Non-pigmented ciliary epithelial cell (primary cell): ENCODE measurements around the gene TOX2.
A peak's percentile ranks its signal among the peaks of the same experiment; 100 is the strongest.

Experiments used
- DNase-seq: peaks from one replicate; pipeline ENCODE4 v3.0.0-alpha.2; 2010; ENCODE audit warnings: low read depth

Gene TOX2

DNA sequence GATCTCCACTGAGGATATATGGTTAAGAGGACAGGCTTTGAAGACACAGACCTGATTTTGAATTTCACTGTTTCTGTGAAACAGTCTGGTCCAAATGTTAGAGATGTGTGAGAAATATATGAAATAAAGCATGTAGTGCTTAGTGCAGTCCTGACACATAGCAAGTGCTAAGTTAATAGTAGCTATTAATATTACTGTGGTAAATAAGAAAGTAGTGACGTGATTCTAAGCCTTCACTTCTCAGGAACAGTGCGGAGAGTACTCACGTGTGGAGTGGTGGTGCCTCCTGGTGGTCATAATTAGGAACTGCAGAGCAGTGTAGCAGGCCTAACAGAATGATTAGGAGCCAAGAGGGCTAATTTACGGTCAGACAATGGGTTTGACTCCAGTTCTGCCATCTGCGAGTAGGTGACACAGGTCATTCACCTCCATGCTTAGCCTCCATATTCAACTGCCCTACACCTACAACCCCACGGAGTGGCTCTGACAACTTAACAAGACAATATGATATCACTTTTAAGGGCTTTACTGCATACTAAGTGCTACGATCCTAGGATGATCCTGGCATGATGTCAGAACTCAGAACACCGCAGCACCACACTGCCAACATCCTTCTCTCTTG, 166.1 kb downstream of the TOX2 start:
- peak; percentile 52 for DNase-seq

DNA sequence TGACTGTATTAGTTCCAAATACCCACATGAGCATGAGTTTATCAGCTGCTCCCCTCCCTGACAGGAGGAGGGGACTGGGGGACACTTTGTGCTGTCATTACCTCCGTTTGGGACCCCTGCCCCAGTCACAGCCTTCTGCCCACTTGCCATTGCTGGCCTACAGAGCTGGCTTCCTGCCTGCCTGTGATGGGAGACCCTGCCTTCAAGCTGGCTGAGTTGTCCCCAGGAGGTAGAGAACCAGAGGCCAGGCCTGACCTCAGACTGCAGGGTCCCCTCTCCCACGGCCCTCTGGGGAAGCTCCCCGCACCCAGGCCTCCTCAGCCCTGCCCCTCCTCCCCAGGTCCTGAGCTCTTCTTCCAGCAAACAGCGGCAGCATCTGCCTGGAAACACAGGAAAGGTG, 166.8 kb downstream of the TOX2 start:
- DNase-seq: no peak

DNA sequence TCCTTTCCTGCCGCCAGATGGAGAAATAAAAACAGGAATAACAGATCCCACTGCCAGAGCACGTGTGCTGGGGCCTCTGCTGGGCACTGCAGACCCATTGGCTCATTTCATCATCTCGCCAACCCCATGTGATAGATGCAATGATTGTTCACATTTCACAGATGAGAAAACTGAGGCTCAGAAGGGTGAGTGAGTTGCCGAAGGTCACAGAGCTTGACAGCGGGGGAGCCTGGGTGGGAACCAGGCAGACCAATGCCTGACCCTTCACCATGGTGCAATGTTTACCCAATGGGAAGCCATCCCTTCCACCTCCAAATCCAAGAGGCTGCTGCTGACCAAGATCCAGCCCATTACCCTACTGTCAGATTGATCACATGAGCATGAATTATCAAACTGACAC, 167.2 kb downstream of the TOX2 start:
- DNase-seq: no peak

DNA sequence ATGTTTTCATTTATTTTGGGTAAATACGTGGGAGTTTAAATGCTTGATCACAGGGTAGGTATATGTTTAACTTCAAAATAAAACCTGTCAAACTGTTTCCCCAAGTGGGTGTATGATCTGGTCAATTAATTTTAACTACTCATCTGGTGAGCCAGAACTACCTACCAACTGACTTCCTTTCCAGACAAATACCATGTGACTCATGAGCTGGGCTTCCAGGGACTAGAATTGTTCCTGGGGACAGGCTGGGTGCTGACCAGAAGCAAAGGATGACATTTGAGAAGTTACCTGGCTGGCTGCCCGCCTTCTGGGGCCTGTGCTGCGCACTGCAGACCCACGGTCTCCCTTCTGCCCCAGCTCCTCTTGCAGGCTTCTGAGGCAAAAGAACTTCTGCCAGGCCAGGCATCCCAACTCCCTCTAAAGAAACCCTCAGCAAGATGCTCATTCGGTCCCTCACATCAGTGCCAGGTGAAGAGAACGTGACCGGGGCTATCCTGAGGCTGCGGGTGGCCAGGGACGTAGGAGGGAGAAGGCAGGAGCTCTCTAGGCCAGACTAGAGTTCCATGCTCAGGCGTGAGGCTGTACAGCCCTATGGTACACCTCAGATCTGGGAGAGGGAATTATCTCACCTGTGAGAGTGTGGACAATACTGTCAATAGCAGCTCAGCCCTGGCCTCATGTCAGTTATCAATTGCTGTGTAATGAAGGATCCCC, 168.7 kb downstream of the TOX2 start:
- DNase-seq: no peak

DNA sequence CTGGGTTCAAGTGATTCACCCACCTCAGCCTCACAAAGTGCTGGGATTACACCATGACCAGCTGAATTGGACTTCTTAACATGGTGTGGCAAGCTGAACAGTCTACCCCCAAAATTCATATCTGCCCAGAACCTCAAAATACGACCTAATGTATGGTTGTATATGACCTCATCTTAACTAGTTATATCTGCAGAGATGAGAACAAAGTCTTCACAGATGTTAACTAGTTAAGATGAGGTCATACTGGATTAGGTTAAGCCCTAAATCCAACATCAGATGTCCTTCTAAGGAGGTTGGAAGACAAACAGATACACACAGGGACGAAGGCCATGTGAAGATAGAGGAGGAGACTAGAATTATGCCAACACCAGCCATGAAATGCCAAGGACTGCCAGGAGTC, 169.8 kb downstream of the TOX2 start:
- DNase-seq: no peak

DNA sequence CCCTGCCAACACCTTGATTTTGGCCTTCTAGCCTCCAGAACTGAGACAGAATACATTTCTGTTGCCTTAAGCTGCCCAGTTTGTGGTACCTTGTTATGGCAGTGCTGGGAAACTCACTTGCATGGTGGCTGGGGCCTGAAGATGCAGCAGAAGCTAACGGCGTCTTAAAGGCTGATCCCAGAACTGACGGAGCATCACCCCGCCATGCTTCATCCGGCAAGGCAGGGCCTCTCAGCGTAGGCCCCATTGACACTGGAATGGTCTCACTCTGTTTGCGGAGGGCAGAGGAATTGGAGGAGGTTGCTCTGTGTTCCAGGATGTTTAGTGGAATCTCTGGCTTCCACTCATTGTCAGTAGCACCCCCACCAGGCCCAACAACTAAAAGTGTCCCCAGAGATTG, 170.2 kb downstream of the TOX2 start:
- DNase-seq: no peak

DNA sequence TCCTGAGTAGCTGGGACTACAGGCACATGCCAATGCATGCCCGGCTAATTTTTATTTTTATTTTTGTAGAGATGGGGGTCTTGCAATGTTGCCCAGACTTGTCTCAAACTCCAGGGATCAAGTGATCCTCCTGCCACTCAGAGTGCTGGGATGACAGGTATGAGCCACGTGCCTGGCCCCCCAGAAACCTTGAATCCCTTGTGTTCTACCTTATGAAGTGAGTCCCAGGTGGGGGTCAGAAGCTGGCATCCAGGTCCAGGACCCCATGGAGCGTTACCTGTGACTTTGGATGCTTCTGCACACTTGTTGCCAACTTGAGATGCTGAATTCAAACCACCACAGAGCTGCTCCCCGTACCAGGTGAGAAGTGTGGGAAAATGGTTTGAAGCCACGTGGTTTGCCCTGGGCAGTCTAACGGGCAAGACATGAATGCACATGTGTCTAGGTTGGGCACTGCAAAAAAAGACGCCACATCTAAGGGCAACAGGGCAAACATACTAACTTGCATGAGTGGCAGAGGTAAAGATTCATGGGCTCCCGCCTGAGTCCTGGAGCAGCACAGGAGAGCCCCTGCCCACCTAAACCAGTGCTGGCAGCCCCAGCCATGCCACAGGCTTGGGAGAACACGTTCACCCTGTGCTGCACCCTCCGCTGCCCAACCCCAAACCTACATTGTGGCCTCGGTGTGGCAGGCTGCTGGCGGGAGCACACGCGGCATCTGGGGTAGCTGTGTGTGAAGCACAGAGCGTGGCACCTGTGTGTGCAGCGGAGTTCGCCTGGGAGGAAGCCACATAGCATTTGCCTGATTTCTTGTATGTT, 171.2 kb downstream of the TOX2 start:
- no peak for DNase-seq

DNA sequence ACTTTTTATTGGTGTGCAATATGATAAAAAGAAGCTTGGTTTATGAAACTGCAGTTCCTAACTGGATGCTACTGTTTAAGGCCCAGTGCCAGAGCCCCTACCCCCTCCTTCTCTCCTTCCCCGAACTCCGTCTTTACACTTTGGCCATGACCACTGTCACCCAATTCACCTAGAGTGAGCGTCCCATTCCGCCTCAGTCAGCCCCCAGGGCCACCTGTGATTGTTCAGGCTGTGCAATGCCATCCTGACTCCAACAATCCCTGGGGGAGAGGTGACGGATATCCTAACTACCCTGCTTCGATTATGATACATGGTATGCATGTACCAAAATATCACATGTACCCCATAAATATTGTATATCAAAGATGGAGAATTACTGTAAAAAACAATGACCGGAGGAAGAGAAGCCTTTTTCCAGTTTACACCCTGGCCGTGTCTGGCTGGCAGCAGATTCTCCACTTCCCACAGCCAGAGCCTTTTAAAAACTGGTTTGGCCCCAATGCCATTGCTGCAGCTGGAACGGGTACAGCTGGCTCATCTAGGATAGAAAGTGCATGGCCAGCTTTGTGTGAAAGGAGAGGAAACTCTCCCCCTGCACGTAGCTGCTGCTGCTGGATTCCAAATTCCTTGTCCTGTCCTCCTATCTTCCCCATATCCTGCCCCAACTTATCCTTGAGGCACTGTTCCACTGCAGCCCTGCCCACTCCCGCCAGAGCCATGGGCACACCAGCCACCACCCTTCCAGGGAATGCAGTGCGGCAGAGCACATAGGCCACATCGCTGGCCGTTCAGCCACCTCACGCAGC, 172.6 kb downstream of the TOX2 start:
- no peak for DNase-seq

DNA sequence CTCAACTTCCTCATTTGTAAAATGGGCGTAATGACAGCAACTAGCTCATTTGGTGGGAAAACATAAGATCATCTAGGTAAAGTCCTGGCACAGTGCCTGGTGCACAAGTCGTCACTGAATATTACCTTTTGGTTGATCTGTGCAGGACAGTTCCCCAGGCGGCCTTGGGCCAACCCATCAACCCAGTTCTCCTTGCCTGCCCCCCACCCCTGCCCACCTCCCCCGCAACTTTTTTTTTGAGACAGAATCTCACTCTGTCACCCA, 173.1 kb downstream of the TOX2 start:
- DNase-seq: no peak

DNA sequence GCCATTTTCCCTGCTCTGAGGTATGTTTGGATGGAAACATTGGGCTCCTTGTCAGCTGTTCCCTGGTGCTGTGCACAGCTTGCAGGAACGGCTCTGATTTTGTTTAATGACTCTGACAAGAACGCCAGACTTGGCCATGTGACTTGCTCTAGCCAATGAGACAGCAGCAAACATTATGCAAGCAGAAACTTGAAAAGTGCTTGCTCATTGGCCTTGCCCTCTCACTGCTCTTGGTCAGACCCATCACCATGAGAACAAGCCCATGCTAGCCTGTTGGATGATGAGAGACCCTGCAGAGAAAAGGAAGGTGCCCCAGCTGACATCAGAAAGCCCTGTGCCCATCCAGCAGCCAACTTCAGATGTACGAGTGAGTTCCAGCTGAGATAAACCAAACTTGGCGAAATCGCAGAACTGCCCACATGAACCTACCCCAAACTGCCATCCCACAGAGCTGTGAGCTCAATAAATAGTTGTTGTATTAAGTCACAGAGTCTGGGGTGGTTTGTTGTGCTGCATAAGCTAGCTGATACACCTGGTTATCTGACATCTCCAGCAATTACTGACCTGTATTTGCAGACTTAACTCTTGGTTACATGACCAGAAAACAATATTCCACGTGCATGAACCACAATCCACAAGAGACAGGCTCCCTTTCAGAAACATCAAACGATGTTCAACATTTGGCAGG, 175.5 kb downstream of the TOX2 start:
- DNase-seq: peak; percentile 44

DNA sequence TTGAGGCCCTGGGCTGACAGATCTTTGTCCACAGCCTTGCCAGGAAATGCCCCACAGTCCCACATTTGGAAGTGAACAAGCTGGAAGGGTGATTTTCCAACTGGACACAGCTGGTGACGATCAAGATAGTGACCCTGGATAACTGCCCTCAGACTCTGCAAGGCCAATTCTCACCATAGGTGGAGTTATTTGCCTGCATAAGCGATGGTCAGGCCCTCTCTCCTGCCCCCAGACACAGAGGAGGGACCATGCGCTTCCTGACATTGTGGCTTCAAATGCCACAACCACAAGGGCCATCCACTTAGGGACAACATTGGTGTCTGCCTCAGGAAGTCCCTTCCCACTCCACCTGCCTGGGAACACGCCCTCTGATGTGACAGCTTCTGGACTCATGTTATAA, 176.4 kb downstream of the TOX2 start:
- DNase-seq: no peak

DNA sequence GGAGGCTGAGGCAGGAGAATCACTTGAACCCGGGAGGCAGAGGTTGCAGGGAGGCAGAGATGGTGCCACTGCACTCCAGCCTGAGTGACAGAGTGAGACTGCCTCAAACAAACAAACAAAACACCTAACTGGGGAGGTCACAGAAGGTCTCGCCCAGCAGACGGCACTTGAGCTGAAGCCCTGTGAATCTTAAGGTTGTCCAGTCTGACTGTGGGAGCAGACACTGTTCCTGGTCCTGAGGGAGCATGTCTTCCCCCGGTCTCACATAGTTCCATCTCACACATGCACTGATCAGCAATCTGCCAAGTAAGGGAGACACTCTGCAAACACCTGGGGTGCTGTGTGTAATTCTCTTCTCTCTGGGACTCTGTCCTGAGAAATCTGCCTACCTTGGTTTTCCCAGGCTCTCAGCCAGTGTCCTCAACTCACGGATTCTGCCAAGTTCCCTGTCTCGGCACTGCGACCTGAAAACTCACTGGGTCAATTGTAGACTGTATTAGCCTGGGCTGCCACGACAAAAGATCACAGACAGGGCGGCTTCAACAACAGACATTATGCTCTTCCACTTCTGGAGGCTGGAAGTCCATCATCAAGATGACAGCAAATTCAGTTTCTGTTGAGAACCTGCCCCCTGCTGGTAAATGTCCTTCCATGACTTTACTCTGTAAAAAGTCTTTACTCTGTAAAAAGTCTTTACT, 178.0 kb downstream of the TOX2 start:
- no peak for DNase-seq

DNA sequence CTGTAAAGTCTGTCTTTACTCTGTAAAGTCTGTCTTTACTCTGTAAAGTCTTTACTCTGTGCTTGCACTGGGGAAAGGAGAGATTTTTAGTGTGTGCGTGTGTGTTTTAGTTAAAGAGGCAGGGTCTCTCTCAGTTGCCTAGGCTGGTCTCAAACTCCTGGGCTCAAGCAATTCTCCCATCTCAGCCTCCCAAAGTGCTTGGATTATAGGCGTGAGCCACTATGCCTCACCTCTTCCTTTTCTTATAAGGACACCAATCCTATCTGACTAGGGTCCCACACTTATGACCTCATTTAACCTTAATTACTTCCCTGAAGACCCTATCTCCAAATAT, 178.6 kb downstream of the TOX2 start:
- DNase-seq: no peak

DNA sequence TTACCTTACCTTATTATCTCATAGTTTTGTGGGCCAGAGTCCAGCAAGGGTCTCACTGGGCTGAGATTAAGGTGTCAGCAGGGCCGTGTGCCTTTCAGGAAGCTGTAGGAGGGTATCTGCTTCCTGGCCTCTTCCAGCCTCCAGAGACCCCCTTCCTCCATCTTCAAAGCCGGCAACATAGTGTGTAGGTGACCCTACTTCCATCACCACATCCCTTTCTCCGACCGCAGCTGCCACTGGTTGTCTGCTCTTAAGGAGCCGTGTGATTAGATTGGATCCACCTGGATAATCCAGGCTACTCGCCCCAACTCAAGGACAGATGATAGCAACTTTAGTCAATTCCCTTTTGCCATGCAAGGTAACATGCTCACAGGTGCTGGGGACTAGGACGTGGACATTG, 181.2 kb downstream of the TOX2 start:
- DNase-seq: no peak

DNA sequence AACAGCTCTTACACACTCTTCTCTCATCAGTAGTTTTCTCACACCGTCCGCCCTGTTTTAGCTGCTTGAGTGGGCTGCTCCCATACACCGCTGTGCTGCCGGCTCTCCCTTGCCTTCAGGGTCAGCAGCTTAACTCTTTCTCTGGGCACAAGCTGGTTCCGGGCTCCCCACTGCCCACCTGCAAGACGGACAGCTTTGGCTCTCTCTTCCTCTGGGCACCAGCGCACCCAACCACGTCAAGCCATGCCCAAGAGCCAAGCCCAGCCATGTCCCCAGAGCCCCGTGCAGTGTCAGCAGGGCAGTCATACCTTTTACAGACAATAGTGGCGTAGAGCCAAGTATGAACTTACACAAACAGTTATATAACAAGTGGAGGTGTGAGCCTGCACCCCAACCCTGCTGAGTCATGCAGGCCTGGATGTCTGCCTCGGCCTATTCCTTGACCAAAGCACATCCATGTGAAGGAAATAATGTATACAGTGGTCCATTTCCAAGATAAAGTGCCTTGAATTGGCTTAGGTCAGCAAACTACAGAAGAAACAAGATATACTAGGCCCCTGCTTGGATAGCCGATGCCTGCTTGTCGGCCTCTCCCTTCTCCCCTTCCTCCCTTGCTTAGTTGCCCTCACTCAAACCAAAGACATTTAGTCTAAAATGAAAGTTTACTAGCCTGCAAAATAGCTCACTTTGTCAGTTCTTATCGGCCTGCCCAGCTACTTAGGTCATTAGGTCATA, 183.0 kb downstream of the TOX2 start:
- no peak for DNase-seq

DNA sequence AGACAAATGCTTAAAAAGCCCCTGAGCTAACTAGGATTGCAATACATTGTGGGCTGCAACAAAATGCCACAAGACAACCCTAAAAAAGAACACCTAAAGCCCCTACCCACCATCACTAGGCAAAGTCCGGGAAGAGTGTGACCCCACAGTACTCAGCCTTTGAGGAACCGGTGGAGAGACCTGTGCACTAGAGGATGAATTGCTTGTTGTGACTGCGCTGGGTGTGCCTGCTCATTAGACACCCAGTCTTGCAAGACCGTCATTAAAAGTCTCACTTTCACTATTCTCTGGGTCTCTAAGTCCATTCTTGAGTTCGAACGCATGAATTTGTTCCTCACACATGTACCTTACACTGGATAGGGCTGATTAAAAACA, 183.6 kb downstream of the TOX2 start:
- no peak for DNase-seq

DNA sequence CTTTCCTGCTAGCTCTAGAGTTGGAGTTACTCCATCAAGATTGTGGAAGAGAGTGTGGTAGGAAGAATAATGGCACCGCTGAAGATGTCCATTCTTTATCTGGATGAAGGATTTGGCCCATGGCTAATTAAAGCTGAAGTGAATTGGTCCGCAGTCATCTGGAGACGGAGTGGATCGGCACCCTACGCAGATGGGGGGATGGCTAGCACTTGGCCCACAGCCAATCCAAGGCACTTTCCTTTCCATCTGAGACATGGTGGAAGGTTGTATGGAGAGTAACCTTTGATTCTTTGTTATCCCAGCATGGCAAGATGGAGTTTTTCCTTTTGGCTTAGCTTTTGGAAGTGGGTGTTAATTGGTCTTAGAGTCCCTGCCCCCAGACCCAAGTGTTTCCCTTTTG, 184.0 kb downstream of the TOX2 start:
- DNase-seq: no peak

DNA sequence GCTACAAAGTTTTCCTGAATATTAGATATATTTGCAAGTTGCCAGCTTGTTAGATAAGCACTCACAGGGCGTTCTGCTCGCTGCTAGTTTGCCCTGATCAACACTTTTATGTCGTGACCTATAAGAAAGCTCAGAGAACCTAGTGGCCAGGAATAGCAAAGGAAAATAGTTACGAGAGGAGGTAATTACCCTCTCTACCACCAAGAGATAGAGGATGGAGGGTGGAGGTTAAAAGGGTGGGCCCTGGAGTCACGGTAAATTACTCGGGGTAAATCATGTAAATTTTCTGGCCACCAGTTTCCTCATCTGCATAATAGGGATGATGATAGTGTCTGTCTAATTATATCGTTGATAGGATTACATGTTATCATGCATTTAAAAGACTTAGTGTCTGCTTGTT, 185.2 kb downstream of the TOX2 start:
- DNase-seq: no peak

DNA sequence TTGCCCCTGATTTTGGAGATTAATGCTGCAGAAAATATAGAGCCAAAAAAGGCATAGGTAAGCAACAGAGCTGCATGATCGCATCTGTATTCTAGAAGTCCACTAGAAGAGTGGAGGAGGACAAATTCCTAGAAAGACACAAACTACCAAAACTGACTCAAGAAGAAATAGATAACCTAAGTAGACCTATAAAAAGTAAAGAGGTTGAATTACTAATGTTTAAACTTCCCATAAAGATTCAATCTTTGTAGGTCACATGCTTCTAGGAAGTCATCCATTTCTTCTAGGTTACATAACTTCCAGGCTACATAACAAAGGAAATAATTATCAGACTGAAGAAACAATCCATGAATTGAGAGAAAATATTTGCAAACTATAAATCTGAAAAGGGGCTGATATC, 187.9 kb downstream of the TOX2 start:
- DNase-seq: no peak

DNA sequence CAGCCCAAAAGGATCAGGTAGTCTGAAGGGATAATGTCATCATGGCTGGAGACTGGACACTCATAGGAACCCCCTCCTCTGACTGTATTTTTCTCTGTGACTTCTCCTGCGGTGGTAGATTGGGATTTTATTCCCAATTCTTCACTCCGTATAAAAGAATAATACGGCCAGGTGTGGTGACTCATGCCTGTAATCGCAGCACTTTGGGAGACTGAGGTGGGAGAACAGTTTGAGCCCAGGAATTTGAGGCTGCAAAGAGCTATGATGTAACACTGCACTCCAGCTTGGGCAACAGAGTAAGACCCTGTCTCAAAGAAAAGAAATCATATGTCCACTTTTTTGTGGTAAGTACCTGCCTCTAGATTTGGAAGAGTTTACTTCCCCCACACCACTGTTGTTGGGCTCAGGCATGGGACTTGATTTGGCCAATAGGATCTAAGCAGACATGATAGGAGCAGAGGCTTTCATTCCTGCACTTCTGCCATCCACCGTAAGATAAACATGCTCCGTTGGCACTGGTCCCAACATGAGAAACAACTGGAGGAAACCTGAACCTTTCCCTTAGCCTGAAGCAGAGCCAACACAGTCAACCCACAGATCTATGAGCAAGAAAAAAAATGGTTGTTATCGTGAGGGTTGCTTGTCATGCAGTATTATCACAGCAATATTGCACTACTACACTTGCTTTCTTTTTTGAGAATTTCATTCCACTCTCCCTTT, 190.3 kb downstream of the TOX2 start:
- DNase-seq: peak; percentile 50
